Suprapubic skin (tissue), 4 donors: ENCODE measurements around the gene ENTPD5. TPM values are rescaled to one million over a fixed set of nuclear protein-coding genes. Genes with fewer than 3 reads are reported as not detected.
"Not testable (repeated sequence)": the region's sequence is repeated elsewhere in the genome, so short reads cannot be mapped to it uniquely, and the experiment has no call there.

Experiments used
- DNase-seq, 2 donors: peaks; one replicate each; pipeline ENCODE4 v3.0.0-alpha.2; 2019; ENCODE audit warnings: low spot score in 2 of 2
- H3K27ac ChIP-seq: fragments of 200-600 bp; sonication (generic); one replicate; pipeline ENCODE4 v1.5.1; 2019
- H3K27me3 ChIP-seq: fragments of 200-600 bp; sonication (generic); one replicate; pipeline ENCODE4 v1.5.1; 2019
- H3K36me3 ChIP-seq: fragments of 200-600 bp; sonication (generic); one replicate; pipeline ENCODE4 v1.5.1; 2019
- H3K4me1 ChIP-seq: fragments of 200-600 bp; sonication (generic); one replicate; pipeline ENCODE4 v1.5.1; 2019
- H3K4me3 ChIP-seq: fragments of 200-600 bp; sonication (generic); one replicate; pipeline ENCODE4 v1.5.1; 2019; ENCODE audit warnings: mild to moderate bottlenecking
- H3K9me3 ChIP-seq: fragments of 200-600 bp; sonication (generic); one replicate; pipeline ENCODE4 v1.5.1; 2019
- CTCF ChIP-seq, 2 donors: fragments of 200-600 bp in 1 of 2; fragments of 450-650 bp in 1 of 2; sonication (generic) in 1 of 2; IDR thresholded peaks; one replicate each; pipeline ENCODE4 v1.5.1; 2016 to 2019; ENCODE audit warnings: antibody characterized with exemption in 2 of 2, mild to moderate bottlenecking in 1 of 2, moderate library complexity in 1 of 2
- EP300 ChIP-seq: sonication (generic); formaldehyde crosslinking; IDR thresholded peaks from one replicate; pipeline ENCODE4 v1.6.1; 2017; ENCODE audit warnings: antibody characterized with exemption
- POLR2A ChIP-seq, 2 donors: fragments of 450-650 bp; IDR thresholded peaks; one replicate each; pipeline ENCODE4 v1.6.1; 2017; ENCODE audit warnings: antibody characterized with exemption in 2 of 2, mild to moderate bottlenecking in 2 of 2, moderate library complexity in 2 of 2
- POLR2AphosphoS5 ChIP-seq, 3 donors: sonication (generic); formaldehyde crosslinking; IDR thresholded peaks; one replicate each; pipeline ENCODE4 v1.6.1; 2017; ENCODE audit warnings: antibody characterized with exemption in 3 of 3
- WGBS: methylation state at CpG from one replicate; pipeline ENCODE4 v1.1.5; 2018; 5-methylcytosine and 5-hydroxymethylcytosine counted together
- total RNA-seq, 4 donors: library from RNA; depleted of rRNA; stranded (reverse); fragments of >200 nt; gene quantifications; one replicate each; pipeline ENCODE4 v1.1.0, GENCODE V29; 2016

Gene ENTPD5
- total RNA-seq, 4 donors from 2014 or later, result 9.2 to 18.4 (median 11.6) TPM

DNA sequence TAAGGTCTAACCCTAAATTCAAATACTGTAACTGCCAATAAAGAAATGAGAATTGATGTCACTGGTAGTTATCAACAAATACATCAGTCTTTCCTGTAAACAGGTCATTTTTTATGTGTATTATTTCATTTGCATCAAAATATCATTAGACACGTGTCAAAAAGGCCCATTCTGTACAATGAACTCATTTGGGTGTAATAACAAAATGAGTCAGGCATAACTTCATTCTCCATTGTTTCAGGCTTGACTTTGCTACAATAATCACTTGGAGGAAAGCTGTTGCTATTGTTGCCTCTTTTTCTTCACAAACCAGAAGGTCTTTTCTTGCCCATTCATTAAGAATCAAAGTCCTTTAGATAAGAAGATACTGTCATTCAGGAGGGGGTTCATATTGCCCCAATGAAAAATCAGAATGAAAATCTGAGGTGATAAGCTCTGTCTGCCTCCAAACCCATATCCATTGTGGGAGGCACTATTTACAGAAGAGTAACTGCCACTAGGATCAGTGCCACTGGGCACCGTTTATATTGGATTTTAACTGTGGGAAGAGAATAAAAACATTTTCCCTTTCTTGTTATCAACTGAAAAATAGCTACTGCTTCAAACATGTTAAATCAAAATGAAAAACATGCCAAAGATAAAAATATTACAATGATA is 10.1 kb downstream of the ENTPD5 start:
- TF ChIP-seq CTCF (IDR thresholded peaks at IDR 0.05), result no peak
- no peak for TF ChIP-seq POLR2A (IDR thresholded peaks at IDR 0.05)
- no peak for TF ChIP-seq POLR2AphosphoS5 (IDR thresholded peaks at IDR 0.05)
- no peak for TF ChIP-seq EP300
- 80% methylated on average over 2 of the region's 2 CpGs for WGBS
- no peak overlapping the region for H3K27ac ChIP-seq

GRCh38 chr14:74005664-74006063 is 13.4 kb downstream of the ENTPD5 start:
- H3K4me3 ChIP-seq, H3K27ac ChIP-seq, H3K27me3 ChIP-seq, H3K4me1 ChIP-seq, H3K9me3 ChIP-seq, DNase-seq: not testable (repeated sequence)
- peaks cover 42% of the 10 kb centered on the region for H3K36me3 ChIP-seq
- 96% methylated on average over 3 of the region's 3 CpGs for WGBS

More for the DNA sequence above, 10.1 kb downstream of the ENTPD5 start:
- peaks cover 59% of the 10 kb centered on the region for H3K36me3 ChIP-seq
- no peak overlapping the region for H3K4me3 ChIP-seq
- H3K4me1 ChIP-seq, result no peaks in the 10 kb centered on the region
- no peaks in the 10 kb centered on the region for H3K27me3 ChIP-seq
- DNase-seq, result no peak
- no peaks in the 10 kb centered on the region for H3K9me3 ChIP-seq

DNA sequence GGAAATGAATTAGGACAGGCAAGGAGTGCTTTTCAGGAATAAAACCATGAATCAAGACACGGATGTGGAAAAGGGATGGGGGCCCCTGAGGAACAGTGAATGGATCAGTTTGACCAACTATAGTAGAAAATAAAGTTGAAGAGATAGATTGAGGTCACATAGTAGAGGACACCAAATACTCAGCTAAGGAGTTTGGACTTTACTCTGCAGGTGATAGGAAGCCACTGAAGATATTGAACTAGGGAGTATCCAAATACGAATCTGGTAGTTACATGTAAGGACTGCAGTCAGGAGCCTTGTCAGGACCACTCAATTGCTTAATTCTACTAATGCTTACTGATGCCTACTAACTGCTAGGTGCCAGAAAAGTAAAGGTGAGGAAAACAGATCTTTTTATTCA is 20.4 kb downstream of the ENTPD5 start:
- Histone ChIP-seq H3K4me3 (no peak overlapping the region), H3K9me3 (no peaks in the 10 kb centered on the region), H3K4me1 (no peaks in the 10 kb centered on the region), H3K36me3 (peaks cover 6% of the 10 kb centered on the region), H3K27ac (no peak overlapping the region), H3K27me3 (no peaks in the 10 kb centered on the region)
- no peak for DNase-seq
- TF ChIP-seq CTCF (IDR thresholded peaks at IDR 0.05), result no peak
- TF ChIP-seq EP300, result no peak
- no peak for TF ChIP-seq POLR2A (IDR thresholded peaks at IDR 0.05)
- TF ChIP-seq POLR2AphosphoS5 (IDR thresholded peaks at IDR 0.05), result no peak
- 83% methylated on average over 2 of the region's 2 CpGs for WGBS

GRCh38 chr14:73997944-73998447 is 21.1 kb downstream of the ENTPD5 start:
- Histone ChIP-seq H3K27ac (no peak overlapping the region), H3K27me3 (no peaks in the 10 kb centered on the region), H3K36me3 (peaks cover 8% of the 10 kb centered on the region), H3K9me3 (no peaks in the 10 kb centered on the region), H3K4me3 (no peak overlapping the region), H3K4me1 (no peaks in the 10 kb centered on the region)
- WGBS, result 88% methylated on average over 7 of the region's 7 CpGs
- no peak for TF ChIP-seq EP300
- TF ChIP-seq CTCF (IDR thresholded peaks at IDR 0.05), result no peak
- no peak for TF ChIP-seq POLR2A (IDR thresholded peaks at IDR 0.05)
- no peak for TF ChIP-seq POLR2AphosphoS5 (IDR thresholded peaks at IDR 0.05)
- no peak for DNase-seq

- DNase-seq, result no peak
- H3K27me3 ChIP-seq, result no peaks in the 10 kb centered on the region
- H3K9me3 ChIP-seq, result no peaks in the 10 kb centered on the region
- no peaks in the 10 kb centered on the region for H3K4me1 ChIP-seq
- TF ChIP-seq EP300 (no peak), POLR2A (IDR thresholded peaks at IDR 0.05) (no peak), POLR2AphosphoS5 (IDR thresholded peaks at IDR 0.05) (no peak), CTCF (IDR thresholded peaks at IDR 0.05) (no peak)
- no peak overlapping the region for H3K4me3 ChIP-seq
- H3K36me3 ChIP-seq, result peaks cover 8% of the 10 kb centered on the region
- no peak overlapping the region for H3K27ac ChIP-seq
- 91% methylated on average over 1 of the region's 1 CpG for WGBS
Observed at GRCh38 chr14:73997108-73997943, 21.8 kb downstream of the ENTPD5 start.
